Cerebellar nuclear complex (tissue), 1 donor: ENCODE measurements around the gene HERC2.
"Not testable (repeated sequence)": the region's sequence is repeated elsewhere in the genome, so short reads cannot be mapped to it uniquely, and the experiment has no call there.

Source experiments
- DNase-seq, 2 experiments: peaks; one replicate each; lab custom pipeline; 2025; lab: John Stamatoyannopoulos, UW

Gene HERC2

GRCh38 chr15:28130651-28131050 is 191.3 kb downstream of the HERC2 start:
- DNase-seq = no peak

- no peak for DNase-seq
Observed at GRCh38 chr15:28129231-28129848, 192.6 kb downstream of the HERC2 start.

- no peak for DNase-seq
Observed at GRCh38 chr15:28128031-28128430, 193.9 kb downstream of the HERC2 start.

GRCh38 chr15:28127036-28127435 is 194.9 kb downstream of the HERC2 start:
- no peak for DNase-seq

GRCh38 chr15:28125673-28126651 is 196.0 kb downstream of the HERC2 start:
- no peak for DNase-seq

GRCh38 chr15:28124841-28125240 is 197.1 kb downstream of the HERC2 start:
- DNase-seq = no peak

GRCh38 chr15:28123408-28124023 is 198.5 kb downstream of the HERC2 start:
- DNase-seq = peak in 1 of 2 experiments; percentile 67

- no peak for DNase-seq
Observed at GRCh38 chr15:28122038-28122949, 199.7 kb downstream of the HERC2 start.

- not testable (repeated sequence) for DNase-seq
Observed at GRCh38 chr15:28121577-28121976, 200.4 kb downstream of the HERC2 start.

- no peak for DNase-seq
Observed at GRCh38 chr15:28120359-28120640, 201.7 kb downstream of the HERC2 start.

- no peak for DNase-seq
Observed at GRCh38 chr15:28118531-28118930, 203.4 kb downstream of the HERC2 start.

GRCh38 chr15:28118083-28118482 is 203.9 kb downstream of the HERC2 start:
- no peak for DNase-seq

GRCh38 chr15:28117432-28117990 is 204.5 kb downstream of the HERC2 start:
- no peak for DNase-seq

- DNase-seq = no peak
Observed at GRCh38 chr15:28116521-28117431, 205.2 kb downstream of the HERC2 start.

- DNase-seq = no peak
Observed at GRCh38 chr15:28115871-28116270, 206.1 kb downstream of the HERC2 start.

- DNase-seq = no peak
Observed at GRCh38 chr15:28114721-28115622, 207.0 kb downstream of the HERC2 start.

GRCh38 chr15:28114114-28114455 is 207.9 kb downstream of the HERC2 start:
- no peak for DNase-seq

- peak in 1 of 2 experiments; percentile 29 for DNase-seq
Observed at GRCh38 chr15:28113394-28114113, 208.4 kb downstream of the HERC2 start.

- DNase-seq = no peak
Observed at GRCh38 chr15:28112962-28113361, 209.0 kb downstream of the HERC2 start.
